Stimulated activated CD4-positive, alpha-beta T cell treated with anti-CD3 and anti-CD28 coated beads, Interleukin-1b, Interleukin-23, amount 100 ng/mL, for 4 hours (primary cell): ENCODE data around the gene LGI4.

ENCODE experiments used
- DNase-seq, 2 donors: peaks; one replicate each; pipeline ENCODE4 v3.0.0-alpha.2; 2020; ENCODE audit warnings: low read depth in 2 of 2

LGI4 gene

DNA sequence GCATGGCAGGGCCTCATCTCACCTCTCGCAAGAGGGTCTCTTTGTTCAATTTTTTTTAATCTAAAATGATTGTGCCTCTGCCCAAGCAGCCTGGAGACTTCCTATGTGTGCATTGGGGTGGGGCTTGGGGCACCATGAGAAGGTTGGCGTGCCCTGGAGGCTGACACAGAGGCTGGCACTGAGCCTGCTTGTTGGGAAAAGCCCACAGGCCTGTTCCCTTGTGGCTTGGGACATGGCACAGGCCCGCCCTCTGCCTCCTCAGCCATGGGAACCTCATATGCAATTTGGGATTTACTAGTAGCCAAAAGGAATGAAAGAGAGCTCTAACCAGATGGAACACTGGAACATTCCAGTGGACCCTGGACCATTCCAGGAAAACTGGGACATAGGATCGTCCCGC lies 11.3 kb downstream of the LGI4 start:
- DNase-seq = no peak

DNA sequence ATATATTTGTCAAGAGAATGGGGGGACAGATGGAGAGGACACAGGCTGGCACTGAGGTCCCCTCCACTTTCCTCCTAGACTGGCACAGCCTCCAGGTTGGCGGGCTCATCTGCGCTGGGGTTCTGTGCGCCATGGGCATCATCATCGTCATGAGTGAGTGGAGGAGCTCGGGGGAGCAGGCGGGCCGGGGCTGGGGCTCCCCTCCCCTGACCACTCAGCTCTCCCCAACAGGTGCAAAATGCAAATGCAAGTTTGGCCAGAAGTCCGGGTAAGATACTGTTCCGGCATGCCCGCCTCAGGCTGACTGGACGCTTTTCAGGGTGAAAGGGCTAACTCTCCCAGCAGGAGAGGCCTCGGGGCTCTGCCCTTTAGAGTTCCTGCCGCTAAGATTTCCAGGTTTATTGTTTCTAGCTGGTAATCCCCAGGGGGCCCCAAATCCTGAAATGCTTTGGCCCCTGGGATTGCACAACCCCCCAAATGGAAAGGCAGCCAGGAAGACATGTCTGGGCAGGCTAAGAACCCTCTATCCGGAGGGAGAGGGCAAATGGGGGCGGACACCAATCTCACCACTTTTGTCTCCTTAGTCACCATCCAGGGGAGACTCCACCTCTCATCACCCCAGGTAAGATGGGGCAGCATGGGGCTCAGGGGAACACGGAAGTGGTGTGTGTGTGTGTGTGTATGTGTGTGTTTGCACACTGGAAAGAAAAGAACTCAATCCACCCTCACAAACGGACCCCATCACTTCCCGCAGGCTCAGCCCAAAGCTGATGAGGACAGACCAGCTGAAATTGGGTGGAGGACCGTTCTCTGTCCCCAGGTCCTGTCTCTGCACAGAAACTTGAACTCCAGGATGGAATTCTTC lies 11.9 kb downstream of the LGI4 start:
- DNase-seq = no peak

DNA sequence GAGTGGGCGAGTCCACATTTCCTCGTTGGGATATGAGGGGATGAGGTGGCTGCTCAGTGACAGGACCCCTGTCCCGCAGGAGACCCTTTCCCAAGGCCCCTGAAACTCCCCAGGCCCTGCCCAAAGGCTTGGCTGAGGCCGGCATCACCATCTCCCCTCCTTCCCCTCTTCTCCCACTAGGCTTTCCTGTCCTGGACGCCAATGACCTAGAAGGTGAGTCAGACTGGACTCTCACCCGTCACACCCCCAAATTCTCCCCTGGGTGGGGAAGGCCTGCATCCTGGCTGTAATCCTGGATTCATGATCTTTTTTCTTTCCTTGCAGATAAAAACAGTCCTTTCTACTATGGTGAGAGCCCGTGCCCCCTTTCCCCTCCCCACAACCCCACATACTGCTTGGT lies 14.0 kb downstream of the LGI4 start:
- DNase-seq = no peak

DNA sequence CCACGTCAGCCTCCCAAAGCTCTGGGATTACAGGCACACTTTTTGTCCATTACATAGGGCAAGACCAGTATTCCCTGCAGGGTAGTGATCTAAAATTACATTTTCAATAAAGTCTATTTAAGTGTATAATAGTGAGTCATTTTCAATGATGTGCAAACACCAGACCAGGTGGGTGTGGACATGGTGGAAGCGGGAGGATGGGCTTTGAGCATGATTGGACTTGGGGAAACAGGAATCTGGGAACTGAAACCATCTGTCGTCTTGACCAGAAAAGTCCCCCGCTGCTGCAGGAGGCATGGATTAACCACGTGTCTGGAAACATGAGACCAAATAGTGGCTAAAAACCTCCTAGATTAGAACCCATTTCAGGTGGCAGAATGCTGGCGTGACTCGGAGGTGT lies 14.4 kb downstream of the LGI4 start:
- no peak for DNase-seq

DNA sequence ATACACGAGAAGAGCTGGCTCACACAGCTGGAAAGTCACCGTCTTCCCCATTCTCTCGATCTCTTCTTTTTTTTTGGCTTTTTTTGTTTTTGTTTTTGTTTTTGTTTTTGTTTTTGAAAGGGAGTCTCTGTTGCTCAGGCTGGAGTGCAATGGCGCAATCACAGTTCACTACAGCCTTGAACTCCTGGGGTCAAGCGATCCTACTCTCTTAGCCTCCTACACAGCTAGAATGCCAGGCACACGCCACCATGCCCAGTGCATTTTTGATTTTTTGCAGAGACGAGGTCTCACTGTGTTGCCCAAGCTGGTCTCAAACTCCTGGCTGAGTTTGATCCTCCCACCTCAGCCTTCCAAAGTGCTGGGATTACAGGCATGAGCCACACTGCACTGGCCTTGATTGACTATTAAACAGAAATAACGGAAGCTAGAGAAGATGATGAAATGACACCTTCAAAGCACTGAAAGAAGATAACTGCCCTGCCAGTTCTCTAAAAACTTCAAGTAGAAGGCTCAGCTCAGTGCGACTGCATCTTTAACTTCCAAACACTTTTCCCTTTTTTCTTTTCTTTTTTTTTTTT lies 15.2 kb downstream of the LGI4 start:
- no peak for DNase-seq

DNA sequence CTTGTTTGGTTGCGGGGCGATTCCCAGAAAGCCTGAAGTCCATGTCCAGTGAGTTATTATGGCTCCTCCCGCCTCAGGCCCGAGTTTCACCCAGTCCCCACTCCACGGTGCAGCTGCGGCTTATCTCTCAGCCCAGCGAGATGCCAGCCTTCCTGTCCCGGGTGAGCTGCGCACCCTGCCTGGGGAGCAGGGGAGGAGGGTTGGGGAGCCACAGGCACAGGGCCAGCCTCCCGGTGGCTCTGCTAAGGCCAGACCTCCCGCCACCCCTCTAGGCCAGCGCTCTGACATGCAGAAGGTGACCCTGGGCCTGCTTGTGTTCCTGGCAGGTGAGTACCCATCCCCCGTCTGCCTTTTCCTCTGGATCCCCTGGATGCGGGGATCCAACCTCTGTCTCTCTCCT lies 15.8 kb downstream of the LGI4 start:
- no peak for DNase-seq

DNA sequence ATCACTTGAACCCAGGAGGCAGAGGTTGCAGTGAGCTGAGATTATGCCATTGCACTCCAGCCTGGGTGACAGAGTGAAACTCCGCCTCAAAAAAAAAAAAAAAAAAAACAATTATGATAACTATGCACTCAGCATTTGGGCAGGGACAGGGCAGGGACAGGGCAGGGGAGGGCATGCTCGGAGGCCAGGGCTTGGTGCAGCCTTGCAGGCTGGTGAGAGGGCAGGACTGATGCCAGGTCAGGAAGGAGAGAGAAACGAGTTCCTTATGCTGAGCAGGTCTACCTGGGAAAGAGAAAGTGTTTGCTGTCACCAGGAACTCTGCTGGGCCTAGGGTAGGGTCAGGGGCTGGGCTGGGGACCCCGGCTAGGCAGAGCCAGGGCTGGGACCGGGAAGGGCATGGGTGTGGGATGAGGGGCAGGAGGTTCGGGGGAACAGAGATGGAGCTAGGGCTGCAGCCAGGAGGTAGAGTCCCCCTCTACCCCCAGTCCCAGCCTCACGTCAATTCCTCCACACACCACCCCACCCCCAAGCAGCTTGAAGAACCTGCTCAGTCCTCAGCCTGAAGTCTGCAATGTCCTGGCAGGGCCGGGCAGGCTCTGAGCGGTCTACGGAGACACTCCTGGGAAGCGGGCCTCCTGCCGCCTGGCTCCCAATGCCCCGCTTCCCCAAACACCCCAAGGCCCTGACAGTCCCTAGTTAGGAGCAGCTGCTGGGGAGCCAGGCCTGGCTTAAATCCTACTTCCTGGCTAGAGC lies 16.4 kb downstream of the LGI4 start:
- DNase-seq = no peak

DNA sequence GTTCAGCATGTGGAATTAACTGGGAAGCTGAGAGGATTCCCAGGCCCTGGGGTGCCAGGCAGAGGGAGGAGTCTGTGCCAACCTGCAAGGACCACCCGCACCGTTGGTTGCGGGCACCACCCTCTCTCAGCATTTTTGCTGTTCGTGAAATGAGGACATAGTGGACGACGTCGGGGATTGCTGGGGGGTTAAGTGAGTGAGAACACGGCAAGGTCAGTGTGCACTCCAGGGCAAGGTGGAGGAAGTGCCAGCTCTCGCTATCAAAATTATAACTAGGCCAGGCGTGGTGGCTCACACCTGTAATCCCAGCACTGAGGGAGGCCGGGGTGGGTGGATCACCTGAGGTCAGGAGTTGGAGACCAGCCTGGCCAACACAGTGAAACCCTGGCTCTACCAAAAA lies 17.1 kb downstream of the LGI4 start:
- no peak for DNase-seq

DNA sequence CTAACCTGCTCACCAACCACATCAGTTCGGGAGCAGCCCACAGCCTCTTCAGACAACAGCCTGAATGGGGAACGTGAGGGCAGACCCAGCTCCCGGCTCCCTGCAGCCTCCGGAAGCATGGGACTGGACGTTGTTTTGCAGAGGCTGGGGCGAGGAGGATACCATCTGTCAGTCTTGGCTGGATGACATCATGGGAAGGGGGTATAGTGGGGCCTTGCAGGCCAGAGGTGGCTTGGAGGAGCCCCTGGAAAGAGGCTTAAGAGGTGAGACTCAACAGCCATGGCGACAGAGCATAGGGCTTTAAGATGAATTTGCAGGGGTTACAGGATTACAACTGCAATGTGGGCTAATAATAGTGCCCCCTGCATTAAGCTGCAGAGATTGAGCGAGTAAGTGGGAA lies 17.7 kb downstream of the LGI4 start:
- no peak for DNase-seq

DNA sequence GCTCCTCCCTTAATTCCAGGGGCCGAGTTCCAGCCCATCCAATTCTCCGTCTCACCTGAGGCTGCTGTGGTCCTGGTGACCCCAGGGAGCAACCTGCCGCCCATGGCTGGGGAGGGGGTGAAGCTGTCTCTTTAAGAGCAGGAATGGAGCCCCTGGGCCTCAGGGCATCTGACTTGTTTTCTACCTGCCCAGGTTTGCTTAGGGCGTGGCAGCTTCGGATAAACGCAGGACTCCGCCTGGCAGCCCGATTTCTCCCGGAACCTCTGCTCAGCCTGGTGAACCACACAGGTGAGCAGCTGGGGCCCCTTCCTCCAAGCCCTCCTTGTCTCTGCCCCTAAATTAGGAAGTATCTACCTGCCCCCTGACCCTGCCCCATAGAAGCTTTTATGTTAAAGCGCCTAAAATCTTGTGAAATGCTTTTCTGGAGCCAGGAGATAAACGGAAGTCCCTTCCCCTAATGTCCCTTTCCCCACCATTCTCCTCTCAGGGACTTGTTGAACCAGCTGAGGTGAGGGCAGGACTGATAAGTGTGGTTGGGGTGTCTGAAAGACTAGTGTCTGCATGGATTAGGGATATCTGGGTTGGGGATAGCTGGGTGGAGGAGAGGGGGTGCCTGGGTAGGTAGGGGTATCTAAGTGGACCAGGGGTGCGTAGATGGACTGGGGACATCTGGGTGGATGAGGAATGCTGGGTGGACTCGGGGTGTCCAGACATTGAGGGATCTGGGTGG lies 18.6 kb downstream of the LGI4 start:
- no peak for DNase-seq

DNA sequence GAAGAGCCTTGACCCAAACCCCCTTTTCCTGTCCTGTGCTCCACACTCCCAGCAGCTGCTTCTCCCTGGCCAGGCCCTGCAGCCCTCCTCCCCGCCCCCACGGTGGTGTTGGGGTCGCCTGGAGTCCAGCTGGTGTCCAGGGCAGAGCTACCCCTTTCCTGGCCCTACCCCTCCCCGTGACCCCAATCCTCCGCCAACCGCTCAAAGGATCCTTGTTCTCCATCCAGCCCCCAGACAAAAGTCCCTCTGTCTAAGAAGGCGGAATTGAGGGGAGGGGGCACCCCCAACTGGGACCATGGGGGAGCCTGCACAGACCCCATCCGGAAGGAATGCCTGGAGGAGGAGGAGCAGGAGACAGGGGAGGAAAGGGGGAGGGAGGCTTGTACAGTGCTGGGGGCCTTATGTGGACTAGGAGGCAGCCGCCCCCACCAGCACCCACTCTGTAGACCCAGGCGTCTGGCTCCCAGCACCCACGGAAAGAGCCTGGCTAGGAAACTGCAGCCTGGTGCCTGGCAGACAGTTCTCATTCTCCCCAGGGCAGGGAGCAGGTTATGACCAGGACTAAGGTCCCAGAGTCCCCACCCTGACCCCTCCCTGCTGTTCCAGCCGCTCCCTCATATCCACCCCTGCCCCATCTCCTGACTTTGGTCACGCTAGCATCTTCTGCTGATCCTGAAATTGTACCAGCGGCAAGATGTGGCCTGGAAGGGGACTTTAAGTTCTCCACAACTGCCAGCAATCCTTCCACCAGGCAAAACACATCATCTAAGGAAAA lies 19.5 kb downstream of the LGI4 start, which contains the start of gene FXYD3:
TSS of gene FXYD3 (plus strand) at position 647 of the 775 bp plus-strand sequence. CDS start 3,554 bp downstream, outside the sequence.
- DNase-seq = no peak

DNA sequence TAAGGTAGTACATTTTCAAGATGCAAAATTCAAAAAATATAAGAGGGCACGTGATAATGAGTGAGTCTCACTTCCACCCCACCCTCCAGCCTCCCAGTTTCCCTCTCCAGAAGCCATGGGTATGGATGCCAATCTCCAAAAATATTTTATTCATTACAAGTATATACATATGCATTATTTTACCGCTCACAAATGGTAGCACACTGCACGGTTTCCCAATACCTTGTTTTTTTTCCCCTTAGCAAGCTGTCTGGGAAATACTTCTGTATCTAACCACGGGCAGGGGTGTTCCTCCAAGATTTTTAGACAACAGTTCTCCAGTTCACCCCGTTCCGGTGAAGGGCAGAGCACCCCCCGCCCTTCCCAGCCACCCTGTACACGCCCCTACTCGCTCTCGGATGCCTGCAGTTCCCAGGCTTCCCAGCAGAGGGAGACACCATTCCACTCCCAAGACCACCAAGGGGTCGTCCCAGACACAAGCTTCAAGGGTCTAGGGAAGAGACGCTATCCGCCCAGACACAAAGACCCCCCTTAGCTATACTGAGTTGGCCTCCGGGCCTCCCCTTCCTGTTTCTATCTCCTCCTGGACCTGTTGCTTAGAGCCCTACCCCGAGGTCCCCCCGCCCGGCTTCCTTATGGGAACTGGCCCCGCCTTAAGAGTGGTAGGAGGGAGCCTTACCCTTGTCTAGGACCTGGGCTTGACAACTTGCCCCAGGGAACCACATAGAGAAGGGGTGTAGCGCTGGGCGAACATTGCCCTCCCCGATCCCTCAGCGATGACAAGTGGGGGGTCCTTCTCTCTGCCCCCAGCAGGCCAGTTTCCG lies 20.3 kb downstream of the LGI4 start:
- peak; percentile 65 to 67 for DNase-seq

DNA sequence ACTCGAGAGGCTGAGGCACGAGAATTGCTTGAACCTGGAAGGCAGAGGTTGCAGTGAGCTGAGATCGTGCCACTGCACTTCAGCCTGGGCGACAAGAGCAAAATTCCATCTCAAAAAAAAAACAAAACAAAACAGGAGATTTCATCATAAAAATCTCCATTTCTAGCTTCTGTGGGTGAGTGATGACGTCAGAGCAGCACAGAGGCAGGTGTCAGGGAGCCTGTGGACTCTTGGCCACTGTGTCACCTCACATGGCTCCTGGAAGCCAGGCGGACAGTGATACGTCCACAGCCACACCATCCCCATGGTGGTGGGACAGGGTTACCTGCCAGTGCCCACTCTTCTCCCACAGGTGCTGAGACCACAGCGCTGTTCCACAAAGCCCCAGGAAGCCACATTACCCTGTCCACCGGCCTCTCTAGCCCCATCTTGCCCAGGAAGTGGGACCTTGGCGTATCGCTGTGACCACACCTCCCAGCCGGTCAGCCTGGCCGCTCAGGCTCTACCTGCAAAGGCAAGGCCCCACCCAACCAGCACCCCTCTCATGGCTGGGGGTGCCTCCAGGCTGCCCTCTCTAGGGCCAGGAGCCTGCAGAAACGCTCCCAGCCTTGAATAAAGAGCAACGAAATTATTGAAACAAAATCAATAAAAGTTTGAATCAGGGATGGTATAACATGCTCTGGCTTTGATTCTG lies 21.7 kb downstream of the LGI4 start:
- DNase-seq = no peak

DNA sequence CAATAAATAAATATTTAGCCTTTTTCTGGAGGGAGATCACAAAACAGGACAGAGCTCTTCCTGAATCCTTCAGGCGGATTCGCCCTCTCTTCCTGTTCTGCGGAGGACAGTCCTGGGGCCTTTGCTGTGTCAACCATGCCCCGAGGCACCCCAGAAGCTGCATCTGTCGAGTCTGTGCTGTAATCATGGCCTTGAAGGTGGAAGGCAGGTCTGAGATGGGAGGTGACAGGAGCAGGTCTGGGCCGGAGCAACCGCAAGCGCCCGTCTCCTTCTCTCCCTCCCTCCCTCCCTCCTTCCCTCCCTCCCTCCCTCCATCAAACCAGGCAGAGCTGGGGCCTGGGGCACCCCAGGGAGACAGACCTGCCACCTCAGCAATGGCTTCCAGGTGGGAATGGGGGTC lies 23.9 kb downstream of the LGI4 start:
- DNase-seq = no peak

DNA sequence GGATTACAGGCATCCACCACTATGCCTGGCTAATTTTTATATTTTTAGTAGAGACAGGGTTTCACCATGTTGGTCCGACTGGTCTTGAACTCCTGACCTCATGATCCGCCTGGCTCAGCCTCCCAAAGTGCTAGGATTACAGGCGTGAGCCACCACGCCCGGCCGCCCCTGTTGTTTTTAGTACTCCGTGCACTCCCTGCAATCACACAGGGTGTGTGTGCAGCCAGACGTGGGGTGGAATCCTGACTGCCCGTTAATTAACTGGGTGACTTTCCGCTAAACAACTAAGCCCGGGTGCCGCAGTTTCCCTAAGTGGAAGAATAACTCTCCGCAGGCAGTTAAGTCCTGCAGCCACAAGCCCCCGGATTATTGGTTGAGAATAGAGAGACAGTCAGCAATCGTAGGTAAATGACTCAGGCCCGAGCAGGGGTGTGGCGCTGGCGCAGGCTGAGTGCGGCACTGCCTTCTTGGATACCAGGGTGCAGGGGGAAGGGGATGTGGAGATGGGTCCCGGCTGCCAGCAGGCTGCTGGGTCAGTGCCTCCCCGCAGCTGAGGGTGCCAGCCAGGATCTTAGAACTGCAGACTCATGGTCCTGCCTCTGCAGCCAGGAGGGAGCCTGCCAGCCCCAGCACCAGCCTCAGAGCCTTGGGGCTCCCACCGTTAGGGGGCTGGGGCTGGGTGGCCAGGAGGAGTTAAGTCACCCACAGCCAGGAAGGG lies 25.3 kb downstream of the LGI4 start:
- no peak for DNase-seq

DNA sequence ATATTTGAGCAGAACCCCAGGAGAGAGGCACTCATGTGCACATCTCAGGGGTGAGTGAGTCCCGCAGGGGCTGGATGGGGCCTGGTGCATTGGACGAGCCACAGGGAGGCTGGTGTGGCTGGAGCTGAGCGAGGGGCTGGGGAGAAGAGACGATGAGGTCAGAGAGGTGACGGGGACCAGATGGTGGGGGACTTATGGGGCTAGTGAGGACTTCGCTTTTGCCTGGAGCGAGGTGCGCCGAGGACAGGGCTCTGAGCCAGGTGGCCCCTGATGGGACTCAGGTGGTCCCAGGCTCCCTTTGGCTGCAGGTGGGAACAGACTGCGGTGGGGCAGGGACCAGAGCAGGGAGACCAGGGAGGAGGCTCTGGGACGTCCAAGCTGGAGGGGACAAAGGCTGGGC lies 26.1 kb downstream of the LGI4 start:
- no peak for DNase-seq

DNA sequence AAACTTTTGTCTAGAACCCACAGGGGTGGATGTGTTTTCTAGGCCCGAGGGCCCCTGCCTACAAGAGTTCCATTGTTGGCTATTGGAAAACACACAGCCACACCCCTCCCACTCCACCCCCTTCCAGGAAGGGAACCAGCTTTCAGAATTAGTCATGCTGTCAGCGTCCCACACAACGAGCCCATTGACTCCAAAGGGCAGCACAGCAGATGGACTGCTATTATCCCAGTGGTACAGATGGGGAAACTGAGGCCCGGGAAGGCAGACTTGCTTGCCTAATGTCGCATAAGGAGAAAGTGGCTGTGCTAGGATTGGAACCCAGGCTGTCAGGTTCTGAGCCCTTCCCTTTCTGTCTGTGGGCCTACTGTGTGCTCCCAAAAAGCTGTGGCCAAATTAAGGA lies 27.3 kb downstream of the LGI4 start:
- DNase-seq = no peak

DNA sequence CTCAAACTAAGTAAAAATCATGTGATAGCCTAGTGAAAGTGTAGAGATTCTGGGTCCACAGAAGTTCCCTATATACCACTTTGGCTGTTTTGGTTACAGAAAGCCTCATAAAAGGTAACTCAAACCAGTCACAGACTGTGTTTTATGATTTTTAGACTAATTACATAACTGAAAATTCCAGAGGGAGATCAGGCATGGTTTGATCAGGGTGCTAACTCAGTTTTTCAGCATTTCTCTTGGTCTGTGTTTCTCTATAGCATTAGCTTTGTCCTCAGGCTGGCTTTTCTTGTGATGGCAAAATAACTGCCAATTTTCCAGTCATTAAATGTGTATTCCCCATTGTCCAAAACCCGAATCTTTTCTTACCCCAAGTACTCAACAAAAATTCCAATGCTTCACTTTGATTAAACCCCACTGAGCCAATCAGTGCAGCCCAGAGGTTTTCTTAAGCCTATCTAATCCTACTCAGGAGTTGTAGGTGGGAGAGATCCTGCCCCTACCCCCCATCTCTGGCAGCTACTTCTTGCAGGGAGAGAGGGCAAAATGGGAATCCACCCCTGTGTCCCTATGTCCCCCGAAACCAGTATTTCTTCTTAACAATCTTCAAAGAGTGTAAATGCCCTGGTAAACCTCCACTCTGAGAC lies 27.8 kb downstream of the LGI4 start:
- no peak for DNase-seq

DNA sequence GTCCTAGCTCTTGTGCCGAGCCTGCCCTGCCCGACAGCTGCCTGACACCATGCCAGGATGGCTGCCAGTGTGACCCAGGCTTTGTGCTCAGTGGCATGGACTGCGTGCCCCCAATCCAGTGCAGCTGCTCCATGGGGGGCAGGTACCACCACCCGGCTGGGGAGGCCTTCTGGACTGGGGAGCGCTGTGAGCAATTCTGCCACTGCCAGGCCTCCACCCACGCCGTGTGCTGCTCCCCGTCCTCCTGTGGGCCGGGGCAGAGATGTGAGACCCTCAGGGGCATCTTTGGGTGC lies 28.6 kb downstream of the LGI4 start:
- DNase-seq = no peak
